ENCODE data around the gene FAM13A. TPM values are rescaled to one million over a fixed set of nuclear protein-coding genes. Genes with fewer than 3 reads are reported as not detected.
"Not testable (repeated sequence)": the region's sequence is repeated elsewhere in the genome, so short reads cannot be mapped to it uniquely, and the experiment has no call there.

FAM13A gene
- total and polyA plus RNA-seq, 2 of the 4 experiments (the other 2 are of a cell fraction): 13.1 to 22.0 TPM

- BruUV-seq (replicated peaks); H2AK5ac ChIP-seq (ENCODE audit: low read depth, low read length); H2BK5ac ChIP-seq (ENCODE audit: low read depth, low read length, poor library complexity, severe bottlenecking); dilution Hi-C loops (cut with HindIII; ENCODE audit: low sequenced_read_pairs, unreplicated experiment); H3K4me2 ChIP-seq (ENCODE audit: low read depth, low read length); CTCF ChIA-PET; DNase-seq; H2BK120ac ChIP-seq (ENCODE audit: low read depth, low read length); H3K23ac ChIP-seq (ENCODE audit: low read depth, low read length); H3K9ac ChIP-seq (ENCODE audit: low read depth, low read length); H3K27me3 ChIP-seq (ENCODE audit: control insufficient read depth, insufficient read depth, low read length); H3K4me3 ChIP-seq (ENCODE audit: insufficient read depth, low read depth, low read length); H4K20me1 ChIP-seq (ENCODE audit: insufficient read depth, low read length); H3K4ac ChIP-seq (ENCODE audit: low read depth, low read length); H3K36me3 ChIP-seq (ENCODE audit: control insufficient read depth, insufficient read depth, low read length); ATAC-seq (ENCODE audit: low read depth); H3K79me1 ChIP-seq (ENCODE audit: low read depth in 1 of 2, low read length in 2 of 2); H3K14ac ChIP-seq (replicated peaks; ENCODE audit: low read depth, low read length); H3K9me3 ChIP-seq (ENCODE audit: control insufficient read depth, insufficient read depth, low read length); H2BK15ac ChIP-seq (ENCODE audit: low read depth, low read length); H3K56ac ChIP-seq (ENCODE audit: extremely low read depth, insufficient read depth, low read length); intact Hi-C loops (cut with micrococcal nuclease); H3K27ac ChIP-seq (ENCODE audit: insufficient read depth, low read length); H3K18ac ChIP-seq (ENCODE audit: low read depth, low read length); H2AFZ ChIP-seq (replicated peaks; ENCODE audit: low read length, poor library complexity); H4K8ac ChIP-seq (ENCODE audit: low read depth in 2 of 2, low read length in 2 of 2); POLR2A ChIA-PET (ENCODE audit: unreplicated experiment); H4K91ac ChIP-seq (ENCODE audit: insufficient read depth, low read depth, low read length); H2AK9ac ChIP-seq (replicated peaks; ENCODE audit: low read depth, low read length, poor library complexity); H4K5ac ChIP-seq (ENCODE audit: low read depth, low read length); H2BK20ac ChIP-seq (ENCODE audit: low read depth, low read length); H3K9me1 ChIP-seq (ENCODE audit: insufficient read depth, low read length); H3K4me1 ChIP-seq (ENCODE audit: control insufficient read depth, insufficient read depth, low read length); in situ Hi-C loops (cut with MboI; ENCODE audit: low sequenced_read_pairs): not testable (repeated sequence)
- WGBS, 2 experiments (ENCODE audit: extremely low coverage in 2 of 2, insufficient read length in 1 of 2): no CpG with 5 or more reads among the region's 1 CpG
Observed at GRCh38 chr4:88995257-88995656, 61.7 kb downstream of the FAM13A start.

All from IMR-90 (cell line).